Measurements from ENCODE around the gene ELAVL2.

ELAVL2 gene

GRCh38 chr9:23658376-23659258, 167.4 kb downstream of the ELAVL2 start:
- DNase-seq = no peak

- no peak for DNase-seq
Observed at GRCh38 chr9:23651051-23651450, 175.0 kb downstream of the ELAVL2 start.

- no peak for DNase-seq
Observed at GRCh38 chr9:23648651-23649050, 177.4 kb downstream of the ELAVL2 start.

- DNase-seq = no peak
Observed at GRCh38 chr9:23644896-23645295, 181.1 kb downstream of the ELAVL2 start.

- DNase-seq = no peak
Observed at GRCh38 chr9:23644326-23644725, 181.7 kb downstream of the ELAVL2 start.

GRCh38 chr9:23643656-23644258, 182.3 kb downstream of the ELAVL2 start:
- no peak for DNase-seq
